Stimulated activated CD4-positive, alpha-beta T cell treated with anti-CD3 and anti-CD28 coated beads, Interleukin-4, amount 100 ng/mL, for 1 hour (primary cell): ENCODE results near the gene SLCO4A1.

ENCODE experiments used
- DNase-seq: peaks from one replicate; pipeline ENCODE4 v3.0.0-alpha.2; 2020

Gene SLCO4A1

DNA sequence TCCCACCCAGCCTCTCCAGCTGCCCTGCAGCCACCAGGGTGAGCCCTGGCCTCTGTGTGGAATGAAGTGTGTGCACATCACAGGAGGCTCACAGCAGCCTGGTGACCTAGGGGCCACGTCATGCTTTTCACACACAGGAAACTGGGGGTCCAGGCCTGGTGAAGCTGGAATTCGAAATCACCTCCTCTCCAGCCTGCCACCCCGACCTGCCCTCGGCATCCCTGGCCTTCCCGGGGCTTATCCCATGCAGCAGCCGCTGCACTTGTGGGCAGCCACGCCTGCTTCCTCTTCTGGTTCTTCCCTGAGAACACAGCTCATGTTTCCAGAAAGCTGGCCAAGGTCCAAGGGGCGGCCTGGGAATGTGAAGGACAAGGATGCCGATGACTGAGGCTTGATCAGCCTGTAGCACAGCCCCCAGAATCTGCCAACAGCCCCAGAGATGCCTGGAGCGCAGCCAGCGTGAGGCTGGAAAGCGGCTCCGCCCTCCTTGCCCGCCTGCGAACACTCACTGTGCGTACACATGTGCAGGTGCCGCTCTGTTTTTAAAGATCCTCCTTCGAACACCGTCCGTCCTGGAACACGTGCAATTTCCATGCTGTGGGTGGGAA is 62.1 kb downstream of the SLCO4A1 start:
- DNase-seq, result no peak

DNA sequence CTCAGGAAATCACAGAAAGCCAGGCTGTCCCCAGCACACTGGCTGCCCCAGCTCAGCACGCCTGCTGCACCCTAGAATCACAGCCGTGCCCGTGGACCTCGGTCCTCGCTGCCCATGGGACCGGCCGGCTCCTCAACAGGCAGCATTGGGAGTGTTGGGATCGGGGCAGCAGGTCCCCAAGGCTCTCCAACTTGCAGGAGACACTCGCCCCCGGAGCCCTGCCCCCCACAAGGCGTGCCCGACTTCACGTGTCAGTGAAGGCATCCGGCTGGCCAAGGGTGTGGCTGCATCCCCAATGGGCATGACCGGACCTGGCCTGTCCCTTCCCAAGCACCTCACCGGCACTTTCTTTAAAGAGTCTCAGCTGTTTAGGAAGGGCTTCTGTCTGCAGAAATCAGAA is 63.3 kb downstream of the SLCO4A1 start:
- no peak for DNase-seq

DNA sequence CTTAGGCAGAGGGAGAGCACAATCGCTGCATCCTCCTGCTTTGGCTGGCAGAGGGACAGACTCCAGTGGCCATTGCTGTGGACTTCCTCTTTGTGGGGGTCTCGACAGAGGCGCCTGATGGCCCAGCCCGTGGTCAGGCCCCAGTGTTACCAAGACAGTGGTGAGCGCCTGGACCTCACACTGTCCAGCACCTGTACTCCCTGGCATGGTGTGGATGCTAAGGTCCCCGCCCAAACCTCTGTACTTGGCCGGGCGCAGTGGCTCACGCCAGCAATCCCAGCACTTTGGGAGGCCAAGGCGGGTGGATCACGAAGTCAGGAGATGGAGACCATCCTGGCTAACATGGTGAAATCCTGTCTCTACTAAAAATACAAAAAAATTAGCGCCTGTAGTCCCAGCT is 64.0 kb downstream of the SLCO4A1 start:
- DNase-seq, result no peak

DNA sequence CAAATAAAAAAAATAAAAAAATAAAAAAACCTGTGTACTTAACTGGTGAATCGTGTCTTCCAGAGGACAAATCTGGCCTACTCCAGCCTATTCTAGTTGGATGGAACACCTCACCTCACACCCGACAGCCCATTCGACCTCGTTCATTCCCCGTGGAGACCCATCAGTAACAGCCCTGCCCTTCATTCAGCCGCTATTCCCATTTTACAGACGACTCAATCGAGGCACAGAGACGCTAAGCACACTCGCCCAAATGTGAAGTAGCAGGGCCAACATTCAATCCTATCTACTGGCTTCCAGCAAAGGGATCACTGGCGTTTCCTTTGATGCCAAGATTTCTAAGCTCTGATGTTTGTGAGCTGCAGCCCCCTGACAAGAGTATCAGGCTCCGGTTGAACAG is 64.6 kb downstream of the SLCO4A1 start:
- DNase-seq, result no peak

DNA sequence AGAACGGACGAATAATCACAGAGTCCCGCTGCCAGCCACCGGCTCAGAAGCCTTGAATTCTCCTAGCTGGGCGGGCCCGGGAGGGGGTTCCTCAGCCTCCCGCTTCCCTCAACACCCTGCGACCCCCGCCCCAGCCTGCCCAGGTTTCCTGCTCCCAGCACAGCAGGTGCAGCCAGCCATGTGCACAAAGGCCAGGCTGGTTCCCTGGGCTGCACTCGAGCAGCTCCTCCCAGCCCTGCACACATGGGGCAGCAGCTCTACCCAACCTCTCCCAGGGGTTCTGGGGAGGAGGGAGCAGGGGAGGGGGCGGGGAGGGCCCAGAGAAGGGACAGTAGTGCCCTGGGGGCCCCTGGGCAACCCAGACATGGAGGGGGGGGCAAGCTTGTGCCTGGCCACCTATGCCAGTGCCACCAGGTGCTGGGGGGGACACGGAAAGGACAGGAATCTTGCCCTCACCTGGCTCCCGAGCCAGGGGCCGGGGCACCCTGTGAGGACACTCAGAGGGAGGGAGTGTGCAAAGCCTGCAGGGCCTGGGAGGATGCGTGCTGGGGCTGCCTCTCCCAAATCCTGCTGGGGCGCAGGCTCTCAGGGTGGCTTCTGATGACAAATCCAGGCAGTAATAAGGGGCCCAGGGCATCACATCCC is 65.1 kb downstream of the SLCO4A1 start:
- no peak for DNase-seq

DNA sequence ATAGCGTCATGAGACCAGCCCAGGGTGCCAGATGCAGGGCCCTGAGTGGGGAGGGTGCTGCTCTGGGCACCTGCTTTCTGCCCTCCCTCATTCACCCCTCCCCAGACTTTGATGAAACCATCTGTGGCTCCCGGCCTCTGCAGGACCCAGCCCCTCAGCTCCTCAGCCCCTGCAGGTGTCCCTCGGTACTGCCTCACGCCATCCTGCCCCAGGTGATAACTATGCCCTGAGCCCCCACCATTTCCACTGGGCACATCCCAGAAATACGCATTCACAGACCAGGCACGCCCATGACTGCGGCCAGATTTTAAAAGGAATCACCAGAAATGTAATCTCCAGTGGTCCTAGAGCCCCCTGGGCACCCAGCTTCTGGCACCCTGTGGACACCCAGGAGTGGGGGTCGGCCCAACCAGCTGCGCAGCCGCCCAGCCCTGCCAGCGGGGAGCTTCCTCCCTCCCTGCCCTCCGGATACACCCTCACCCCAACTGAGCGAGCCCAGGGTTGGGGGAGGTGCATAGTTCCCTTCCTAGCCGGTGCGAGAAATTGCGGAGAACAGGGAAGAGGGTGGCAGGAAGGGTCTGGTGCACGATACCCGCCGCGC is 65.7 kb downstream of the SLCO4A1 start:
- peak; percentile 34 for DNase-seq

DNA sequence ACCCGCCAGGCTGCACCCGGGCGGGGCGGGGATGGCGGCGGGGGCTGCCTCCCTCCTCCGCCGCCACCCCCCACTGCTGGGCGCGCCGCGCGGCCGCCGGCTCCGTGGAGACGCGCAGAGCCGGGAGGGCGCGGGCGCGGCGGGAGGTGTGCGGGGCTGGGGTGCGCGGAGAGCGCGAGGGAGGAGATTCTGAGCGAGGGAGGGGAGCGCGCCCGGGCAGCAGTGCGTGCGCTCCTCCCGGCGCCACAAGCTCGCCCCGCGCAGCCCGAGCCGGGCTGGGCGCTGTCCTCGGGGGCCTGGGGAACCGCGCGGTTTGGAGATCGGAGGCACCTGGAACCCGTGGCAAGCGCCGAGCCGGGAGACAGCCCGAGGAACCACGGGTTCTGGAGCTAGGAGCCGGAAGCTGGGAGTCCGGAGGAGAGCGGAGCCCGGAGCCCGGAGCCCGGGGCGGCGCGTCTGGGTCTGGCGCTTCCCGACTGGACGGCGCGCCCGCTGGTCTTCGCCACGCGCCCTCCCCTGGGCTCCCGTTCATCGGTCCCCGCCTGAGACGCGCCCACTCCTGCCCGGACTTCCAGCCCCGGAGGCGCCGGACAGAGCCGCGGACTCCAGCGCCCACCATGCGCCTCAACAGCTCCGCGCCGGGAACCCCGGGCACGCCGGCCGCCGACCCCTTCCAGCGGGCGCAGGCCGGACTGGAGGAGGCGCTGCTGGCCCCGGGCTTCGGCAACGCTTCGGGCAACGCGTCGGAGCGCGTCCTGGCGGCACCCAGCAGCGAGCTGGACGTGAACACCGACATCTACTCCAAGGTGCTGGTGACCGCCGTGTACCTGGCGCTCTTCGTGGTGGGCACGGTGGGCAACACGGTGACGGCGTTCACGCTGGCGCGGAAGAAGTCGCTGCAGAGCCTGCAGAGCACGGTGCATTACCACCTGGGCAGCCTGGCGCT is 66.6 kb downstream of the SLCO4A1 start, which contains the start of gene NTSR1:
Gene NTSR1, plus strand, starts transcription at position 246 of the 946 bp plus-strand sequence. Its CDS starts 372 bp downstream, at position 618.
- DNase-seq, result no peak

DNA sequence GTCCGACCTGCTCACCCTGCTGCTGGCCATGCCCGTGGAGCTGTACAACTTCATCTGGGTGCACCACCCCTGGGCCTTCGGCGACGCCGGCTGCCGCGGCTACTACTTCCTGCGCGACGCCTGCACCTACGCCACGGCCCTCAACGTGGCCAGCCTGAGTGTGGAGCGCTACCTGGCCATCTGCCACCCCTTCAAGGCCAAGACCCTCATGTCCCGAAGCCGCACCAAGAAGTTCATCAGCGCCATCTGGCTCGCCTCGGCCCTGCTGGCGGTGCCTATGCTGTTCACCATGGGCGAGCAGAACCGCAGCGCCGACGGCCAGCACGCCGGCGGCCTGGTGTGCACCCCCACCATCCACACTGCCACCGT is 67.2 kb downstream of the SLCO4A1 start:
- DNase-seq, result no peak

DNA sequence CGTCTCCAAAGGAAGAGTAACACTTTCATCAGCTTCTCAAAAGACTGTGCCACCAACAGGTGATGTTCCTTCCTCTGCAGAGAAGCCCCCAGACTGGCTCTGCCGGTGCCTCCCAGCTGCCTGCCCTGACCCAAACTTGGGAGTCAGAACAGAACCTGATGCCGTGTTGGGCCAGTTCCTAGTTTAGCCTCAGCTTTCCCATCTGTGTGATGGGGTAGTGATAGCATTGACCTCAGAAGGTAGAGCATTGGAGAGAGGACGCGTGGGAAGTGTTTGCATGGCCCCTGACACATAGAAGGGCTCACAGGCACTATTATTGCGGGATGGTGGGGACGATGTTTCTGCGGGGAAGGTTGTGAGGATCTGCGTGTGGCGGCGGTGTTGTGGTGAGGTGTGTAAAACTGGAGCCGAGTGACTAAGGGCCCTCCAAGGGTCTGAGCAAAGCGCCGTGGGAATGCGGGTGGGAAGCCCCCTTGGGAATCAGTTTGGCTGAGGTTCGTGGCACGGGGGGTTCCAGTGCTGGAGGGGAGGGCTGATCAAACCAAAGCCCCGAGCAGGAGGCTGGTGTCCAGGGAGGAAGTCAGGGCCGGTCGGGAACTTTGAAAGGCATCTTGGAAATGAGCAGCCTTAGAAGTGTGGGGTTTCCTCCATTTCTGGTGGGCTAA is 68.0 kb downstream of the SLCO4A1 start:
- DNase-seq, result no peak

DNA sequence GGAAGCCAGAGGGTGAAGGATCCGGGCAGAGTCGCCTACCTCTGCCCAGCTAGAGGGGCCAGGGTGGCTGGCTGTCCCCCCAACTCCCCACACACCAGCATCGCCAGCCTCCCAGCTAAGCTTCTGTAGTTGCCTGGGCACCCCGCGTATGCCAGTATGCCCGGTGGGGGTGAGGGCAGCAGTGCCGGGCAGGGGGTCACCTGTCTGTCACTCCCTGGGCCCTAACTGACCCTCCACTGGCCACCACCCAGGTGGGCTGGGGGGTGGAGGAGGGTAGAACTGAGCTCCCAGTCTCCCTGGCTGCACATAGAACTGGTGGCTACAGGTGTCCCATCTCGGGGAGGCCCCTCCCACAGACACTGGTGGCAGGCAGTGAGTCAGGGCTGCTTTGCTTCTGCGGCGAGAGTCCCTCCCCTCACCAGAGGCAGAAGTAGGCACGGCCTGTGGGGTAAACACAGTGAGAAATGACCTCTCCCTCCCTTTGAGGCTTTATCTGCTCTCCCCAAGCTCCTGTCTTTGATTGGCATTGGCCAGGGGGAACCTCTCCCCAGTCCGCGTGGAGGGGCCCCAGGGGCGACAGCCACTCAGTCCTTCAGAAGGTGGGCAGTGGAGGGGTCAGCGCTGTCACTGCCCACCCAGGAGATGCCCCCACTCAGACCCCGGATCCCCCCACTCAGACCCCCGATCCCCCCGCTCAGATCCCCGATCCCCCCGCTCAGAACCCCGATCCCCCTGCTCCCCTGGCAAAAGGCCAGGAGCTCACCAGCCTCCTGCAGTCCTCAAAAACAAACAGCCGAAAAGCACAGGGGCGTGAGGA is 68.8 kb downstream of the SLCO4A1 start:
- DNase-seq, result peak; percentile 30

DNA sequence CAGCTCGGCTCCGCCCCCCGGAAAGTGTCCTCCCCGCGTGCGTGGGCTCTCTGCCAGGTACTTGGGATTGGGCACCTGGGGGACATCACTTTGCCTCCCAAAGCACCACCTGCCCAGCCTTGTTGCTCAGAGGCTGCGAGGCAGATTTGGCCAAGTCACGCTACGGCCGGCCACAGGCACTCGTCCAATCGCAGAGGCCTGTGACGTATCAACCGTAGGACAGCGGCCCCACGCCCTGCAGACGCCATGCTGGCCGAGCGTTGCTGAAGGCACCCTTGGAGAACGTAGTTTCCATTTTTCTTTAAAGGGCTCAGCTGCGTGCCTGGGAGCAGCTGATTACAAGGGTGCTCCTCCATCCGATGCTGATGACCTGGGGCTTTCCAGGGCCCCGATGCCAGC is 69.4 kb downstream of the SLCO4A1 start:
- DNase-seq, result no peak

DNA sequence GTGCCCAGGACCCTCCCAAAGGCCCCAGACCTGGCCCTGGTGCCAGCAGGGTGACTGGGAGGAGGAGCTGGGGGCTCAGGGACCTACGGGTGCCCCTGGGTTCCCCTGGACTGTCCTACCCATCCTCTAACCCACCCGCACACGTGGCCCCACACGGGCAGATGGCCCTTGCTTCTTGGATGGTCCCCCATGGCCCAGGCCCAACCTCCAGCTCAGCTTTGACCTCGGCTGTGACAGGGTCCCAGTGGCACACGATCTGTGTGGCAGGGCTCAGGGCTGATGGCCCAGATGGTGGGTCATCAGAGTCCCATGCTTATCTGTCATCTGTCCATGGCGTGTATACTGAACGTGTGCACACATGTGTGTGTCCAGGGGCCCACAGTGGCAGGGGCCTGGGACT is 70.3 kb downstream of the SLCO4A1 start:
- DNase-seq, result no peak

DNA sequence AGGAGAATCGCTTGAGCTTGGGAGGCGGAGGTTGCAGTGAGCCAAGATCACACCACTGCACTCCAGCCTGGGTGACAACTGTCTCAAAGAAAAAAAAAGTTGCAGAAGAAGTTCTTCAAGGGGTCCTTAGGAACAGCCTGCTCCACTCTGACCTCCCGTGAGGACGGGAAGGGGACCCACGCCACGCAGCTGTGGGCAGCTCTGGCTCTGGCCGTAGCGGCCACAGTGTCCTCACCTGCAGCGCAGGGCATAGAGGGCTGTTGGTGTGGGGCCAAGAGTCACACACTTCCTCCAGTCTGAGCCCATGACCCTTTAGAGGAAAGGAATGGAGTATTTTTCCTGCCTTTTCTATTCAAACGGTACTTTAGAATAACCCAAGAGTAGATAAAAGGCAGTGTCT is 71.7 kb downstream of the SLCO4A1 start:
- no peak for DNase-seq

DNA sequence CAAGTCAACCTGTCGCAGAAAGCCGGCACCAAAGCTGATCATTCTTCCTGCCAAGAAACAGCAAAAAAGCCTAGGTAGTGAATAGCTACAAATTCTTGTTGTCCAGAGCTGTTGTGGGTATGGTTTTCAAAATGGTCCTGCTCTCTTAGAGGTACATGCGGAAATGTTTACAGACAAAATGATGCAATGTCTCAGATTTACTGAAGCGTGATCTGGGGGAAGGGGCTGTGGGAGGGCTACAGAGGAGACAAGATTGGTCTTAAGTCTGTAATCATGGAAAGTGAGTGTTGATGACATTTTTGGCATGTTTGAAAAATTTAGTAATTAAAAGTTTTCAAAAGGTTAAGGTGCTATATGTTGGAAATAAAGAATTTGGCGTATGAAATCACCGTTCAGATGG is 72.5 kb downstream of the SLCO4A1 start:
- no peak for DNase-seq

DNA sequence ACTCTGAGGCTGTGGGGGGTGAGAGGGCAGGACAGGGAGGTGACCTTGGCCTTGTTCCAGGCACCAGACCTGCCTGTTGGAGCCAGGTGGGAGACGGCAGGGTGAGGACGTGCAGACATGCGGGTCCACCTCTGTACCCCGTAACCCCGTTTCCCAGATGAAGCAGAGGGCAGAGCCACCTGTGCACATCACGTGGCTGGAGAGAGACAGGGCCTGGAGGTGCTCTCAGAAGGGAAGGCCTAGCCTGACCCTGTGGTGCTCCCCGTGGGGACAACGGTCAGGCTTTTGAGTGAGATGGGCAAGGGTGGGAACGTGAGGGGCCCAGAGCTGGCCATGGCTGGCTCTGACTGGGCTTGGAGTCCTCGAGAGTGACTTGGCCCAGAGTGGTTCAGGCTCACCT is 72.9 kb downstream of the SLCO4A1 start:
- DNase-seq, result no peak

DNA sequence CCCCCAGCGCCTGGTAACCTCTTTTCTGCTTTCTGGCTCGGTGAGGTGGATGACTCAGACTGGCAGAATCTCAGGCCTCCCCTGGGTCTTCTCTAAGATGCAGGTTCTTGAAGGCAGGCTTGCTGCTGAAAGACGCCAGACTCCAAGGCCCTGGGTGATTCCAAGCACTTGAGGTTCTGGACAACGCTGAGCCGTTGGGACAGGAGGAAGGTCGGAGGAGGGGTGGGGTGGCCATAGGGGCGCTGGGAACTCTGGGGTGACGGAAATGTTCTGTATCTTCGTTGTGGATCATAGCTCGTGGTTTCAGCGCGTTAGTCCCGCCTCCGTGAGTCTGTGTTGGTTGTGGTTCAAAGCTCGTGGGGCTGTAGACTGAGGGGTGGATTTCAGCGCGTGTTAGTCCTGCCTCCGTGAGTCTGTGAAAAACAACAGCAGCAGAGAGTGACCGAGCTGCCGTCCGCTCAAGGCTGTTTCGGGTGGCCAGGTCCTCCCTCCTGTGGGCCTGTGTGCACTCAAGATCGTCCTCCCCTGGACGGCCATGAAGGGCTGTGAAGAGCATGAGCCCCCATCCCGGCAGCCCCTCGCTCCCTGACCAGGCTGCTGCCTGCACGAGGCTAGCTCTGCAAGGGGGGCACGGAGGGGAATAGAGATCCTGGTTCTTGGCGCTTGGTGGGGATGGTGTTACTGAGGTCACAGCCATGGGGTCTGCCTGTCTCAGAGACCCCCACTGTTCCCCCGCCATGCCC is 74.1 kb downstream of the SLCO4A1 start:
- peak; percentile 23 for DNase-seq

DNA sequence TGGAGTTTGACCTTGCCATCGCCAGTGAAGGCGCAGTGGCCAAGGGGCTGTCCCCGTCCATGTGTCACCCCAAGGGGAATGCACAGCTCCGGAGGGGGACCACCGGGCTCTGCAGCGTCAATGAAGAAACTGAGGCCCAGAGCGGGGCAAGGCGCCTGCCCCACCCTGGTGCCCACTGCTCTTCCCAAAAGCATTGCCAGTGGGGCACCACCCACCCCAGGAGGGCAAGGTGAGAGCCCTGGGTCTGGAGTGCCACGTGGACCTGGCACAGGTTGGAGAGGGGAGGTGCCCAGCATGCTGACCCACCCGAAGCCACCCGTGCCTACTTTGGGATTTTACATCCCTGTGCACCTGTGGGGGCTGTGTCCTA is 74.6 kb downstream of the SLCO4A1 start:
- no peak for DNase-seq

DNA sequence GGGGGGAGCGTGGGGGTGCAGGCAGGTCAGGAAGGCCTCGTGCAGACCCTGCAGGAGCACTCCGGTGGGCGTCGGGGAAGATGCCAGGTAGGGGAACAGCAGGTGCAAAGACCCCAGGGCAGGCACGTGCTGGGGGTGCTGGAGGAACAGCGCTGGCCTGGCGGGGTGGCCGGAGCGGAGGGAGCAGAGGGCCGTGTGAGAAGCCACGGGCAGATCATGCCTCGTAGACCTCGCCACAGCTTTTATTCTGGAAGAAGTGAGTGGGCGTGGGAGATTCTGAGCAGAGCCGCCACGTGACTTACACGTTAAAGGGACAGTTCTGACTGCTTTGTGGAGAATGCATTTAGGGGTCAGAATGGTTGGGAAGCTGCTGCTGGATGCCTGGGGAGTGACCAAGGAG is 75.6 kb downstream of the SLCO4A1 start:
- DNase-seq, result no peak

DNA sequence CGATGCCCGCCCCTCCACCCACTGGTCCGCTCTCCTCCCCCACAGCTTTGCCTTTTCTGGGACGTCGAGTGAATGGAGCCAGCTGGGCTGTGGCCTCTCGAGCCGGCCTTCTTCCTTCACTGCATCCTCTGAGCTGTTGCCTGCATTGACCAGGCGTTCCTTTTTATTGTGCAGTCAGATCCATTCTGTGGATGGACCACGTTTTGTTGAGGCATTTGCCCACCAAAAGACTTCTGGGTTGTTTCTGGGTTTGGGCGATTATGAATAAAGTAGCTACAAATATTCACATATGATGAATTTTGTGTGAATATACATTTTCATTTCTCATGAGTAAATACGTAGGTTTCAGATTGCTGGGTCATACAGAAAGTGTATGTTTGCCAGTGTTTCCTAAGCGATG is 76.2 kb downstream of the SLCO4A1 start:
- DNase-seq, result no peak

DNA sequence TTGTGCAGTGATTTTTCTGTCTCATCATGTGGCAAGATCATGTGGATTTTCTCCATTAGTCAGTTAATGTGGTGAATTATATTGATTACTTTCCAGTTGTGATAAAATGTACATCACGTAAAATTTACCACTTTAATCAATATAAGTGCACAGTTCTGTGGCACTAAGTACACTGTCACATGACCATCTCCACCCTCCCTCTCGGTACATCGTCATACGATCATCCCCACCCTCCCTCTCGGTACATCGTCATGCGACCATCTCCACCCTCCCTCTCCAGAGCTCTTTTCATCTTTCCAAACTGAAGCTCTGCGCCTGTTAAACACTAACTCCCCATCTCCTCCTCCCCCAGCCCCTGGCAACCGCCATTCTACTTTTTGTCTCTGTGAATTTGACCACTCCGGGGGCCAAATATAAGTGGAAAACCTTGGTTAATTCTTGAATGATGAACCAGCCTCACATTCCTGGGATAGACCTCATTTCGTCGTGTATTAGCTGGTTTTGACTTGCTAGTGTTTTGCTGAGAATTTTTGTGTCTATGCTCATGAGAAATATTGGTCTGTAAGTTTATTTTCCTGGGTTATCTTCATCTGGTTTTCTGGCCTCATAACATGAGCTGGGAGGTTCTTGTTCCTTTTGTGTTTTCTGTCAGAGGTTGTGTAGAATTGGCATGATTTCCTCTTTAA is 77.1 kb downstream of the SLCO4A1 start:
- no peak for DNase-seq
